Stimulated activated naive CD4-positive, alpha-beta T cell treated with Interleukin-2 at 50 U/mL for 16 hours (primary cell): ENCODE data around the gene CATSPERB.
"Not testable (repeated sequence)": the region's sequence is repeated elsewhere in the genome, so short reads cannot be mapped to it uniquely, and the experiment has no call there.

ENCODE experiments used
- DNase-seq: peaks from one replicate; lab custom pipeline; 2025; lab: John Stamatoyannopoulos, UW

CATSPERB gene

DNA sequence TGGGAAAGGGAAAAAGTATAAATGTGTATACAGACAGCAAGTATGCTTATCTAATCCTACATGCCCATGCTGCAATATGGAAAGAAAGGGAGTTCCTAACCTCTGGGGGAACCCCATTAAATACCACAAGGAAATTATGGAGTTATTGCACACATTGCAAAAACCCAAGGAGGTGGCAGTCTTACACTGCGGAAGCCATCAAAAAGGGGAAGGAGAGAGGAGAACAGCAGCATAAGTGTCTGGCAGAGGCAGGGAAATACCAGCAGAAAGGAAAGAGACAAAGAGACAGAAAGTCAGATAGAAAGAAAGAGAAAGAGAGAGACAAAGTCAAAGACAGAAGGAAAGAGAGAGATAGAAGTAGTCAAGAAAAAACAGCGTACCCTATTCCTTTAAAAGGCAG lies 64.8 kb downstream of the CATSPERB start:
- DNase-seq: not testable (repeated sequence)

DNA sequence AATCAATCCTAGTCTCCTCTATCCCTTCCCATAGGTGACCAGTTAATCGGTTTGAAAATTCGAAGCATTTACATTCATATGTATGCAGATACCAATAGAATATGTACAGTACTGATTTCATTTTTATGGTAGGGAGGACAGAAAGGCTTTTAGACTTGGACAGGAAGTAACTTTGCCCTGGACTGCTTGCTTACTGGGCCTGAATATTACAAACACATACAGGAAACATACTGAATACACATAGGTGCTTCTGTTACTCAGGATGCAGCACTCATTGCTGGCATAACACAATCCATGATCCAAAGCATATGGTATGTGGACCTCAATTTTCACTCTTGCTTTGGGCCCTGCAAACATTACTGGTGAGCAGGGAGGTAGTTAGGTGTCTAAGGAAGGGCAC lies 71.1 kb downstream of the CATSPERB start:
- DNase-seq: no peak

DNA sequence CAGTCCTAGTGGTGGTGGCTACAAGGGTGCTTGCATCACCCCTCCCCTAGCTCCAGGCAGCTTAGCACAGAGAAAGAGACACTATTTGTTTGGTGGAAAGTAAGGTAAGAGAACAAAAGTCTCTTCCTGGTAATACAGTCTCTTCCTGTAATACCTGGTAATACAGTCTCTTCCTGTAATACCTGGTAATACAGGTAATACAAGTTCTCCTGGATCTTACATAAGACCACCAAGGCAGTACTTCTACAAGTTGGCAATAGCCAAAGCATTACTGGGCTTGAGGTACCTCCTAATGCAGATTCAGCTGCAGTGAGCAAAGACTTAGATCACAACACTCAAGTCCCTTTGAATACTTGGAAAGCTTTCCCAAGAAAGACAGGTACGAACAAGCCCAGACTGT lies 77.0 kb downstream of the CATSPERB start:
- no peak for DNase-seq

DNA sequence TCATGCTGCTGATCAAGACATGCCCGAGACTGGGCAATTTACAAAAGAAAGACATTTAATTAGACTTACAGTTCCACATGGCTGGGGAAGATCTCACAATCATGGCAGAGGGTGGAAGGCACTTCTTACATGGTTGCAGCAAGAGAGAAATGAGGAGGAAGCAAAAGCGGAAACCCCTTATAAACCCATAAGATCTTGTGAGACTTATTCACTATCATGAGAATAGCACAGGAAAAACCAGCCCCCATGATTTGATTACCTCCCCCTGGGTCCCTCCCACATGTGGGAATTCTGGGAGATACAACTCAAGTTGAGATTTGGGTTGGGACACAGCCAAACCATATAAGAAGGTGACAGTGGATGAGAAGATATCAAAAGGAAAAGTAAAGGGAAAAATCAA lies 78.4 kb downstream of the CATSPERB start:
- DNase-seq: no peak

DNA sequence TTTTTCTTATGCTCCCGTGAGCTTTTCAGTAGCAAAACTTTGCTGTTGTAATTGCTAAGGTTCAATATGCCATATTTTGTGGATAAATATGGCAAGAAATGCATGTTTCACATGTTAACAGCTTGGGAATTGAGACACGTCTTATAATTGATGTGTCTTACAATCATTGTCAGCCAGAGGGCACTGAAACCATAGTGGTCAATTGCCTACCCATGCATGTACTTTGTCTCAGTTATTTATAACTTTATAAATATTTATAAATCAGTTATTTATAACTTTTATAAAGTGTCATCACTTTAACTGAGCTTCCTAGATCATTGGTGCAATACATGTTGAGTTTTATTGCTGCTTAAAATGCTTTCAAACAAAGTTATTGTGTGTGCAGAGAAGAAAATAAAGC lies 82.0 kb downstream of the CATSPERB start:
- DNase-seq: no peak

DNA sequence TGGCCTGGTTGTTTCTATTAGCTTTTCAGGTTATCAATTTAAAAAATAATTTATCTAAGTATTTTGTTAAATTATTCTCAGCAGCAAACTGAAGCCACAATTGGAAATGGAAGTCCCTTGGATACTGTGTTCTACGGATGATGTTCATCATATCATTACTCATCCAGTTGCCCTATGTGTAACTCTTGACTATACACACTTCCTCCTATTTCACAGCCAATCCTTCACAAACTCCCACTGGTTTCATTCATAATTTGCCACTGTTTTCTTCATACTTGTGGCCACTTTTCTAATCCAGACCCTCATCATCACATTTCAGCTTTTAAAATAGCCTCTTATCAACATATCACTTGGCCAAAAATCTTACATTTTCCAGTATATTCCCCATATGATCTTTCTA lies 84.0 kb downstream of the CATSPERB start:
- DNase-seq: no peak

DNA sequence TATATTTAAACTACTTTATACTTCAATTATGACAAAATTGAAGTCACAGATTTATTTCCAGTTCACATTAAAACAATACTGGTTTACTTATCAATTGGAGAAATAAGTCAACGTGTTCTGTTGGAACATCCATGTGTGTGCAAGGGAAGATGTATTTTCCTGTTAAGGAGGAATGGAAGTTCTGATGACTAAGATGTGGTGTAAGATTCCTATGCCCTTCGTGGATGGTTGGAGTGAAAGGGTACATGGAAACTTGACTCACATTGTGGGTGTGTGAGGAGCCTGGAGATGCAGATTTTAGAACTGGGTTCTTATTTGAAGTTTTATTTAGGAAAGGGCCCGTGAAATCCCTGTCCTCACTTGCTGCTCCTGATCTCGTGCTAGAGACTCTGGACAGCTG lies 95.3 kb downstream of the CATSPERB start:
- no peak for DNase-seq

DNA sequence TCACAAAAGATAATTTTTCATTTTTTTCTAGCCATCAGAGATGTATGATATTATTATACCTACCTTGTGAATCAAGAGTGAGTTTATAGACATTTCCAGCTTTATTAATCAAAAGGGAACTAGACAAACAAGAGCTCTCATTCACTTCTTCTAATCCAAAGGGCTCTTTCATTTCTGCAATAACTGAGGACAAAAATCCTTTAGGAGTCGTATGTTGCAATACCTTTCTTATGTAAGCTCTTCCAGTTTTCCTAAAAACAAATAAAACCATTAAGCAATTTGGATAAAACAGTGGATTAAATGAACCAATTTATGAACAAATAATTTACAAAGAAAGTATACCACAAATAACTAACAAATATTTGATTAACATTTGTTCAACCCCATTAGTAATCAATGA lies 107.1 kb downstream of the CATSPERB start:
- DNase-seq: no peak

DNA sequence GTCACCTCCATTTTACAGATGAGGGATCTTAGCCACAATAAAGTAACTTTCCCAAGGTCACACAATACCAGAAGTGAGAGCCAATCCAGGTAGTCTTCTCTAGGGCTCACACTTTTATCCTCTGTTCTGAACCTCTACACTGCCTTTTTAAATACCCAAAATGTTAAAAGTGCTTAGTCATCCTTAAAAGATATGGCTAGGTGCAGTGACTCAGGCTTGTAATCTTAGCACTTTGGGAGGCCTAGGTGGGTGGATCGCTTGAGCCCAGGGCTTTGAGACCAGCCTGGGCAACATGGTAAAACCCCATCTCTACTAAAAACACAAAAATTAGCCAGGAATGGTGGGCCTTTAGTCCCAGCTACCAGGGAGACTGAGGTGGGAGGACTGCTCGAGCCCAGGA lies 117.7 kb downstream of the CATSPERB start:
- no peak for DNase-seq

DNA sequence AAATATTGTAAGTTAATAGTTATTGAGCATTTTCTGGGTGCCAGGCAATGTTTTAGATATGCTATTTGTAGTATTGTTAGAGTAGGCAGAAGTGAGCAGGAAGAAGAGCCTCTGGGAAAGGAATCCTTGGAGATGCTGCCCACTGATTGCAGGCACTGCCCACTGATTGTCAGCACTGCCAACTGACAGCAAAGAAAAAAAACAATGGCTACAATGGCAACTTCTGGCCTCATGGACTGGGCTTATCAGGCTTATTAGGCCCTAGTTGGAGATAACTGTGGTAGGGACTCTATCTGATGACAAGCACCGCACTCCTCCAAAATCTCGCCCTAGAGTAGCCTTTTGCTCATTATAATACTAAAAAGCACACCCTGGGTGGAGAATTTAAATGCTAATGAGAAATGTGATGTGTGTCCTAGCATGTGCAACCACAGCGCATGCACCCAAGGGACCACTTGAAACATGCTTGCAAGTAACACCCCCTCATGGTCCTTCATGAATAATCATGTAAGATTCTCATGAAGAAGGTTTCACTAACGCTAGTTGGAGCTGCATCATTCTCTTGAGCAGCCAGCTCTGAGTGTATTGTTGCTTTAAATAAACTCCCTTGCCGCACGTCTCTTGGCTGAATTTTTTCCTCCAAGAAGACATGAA lies 118.3 kb downstream of the CATSPERB start:
- DNase-seq: no peak

DNA sequence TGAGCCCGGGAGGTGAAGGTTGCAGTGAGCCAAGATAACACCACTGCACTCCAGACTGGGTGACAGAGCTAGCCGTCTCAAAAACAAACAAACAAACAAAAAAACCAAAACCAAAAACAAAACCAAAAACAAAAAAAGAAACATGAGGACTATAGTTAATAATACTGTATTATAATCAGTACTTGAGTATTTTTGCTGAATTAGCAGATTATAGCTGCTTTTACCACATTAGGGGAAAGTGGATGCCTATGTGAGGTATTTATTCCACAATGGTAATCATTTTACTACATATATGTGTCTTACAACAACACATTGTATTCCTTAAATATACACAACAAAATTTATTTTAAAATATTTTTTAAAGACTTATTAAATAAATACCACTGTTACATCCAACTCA lies 120.4 kb downstream of the CATSPERB start:
- no peak for DNase-seq

DNA sequence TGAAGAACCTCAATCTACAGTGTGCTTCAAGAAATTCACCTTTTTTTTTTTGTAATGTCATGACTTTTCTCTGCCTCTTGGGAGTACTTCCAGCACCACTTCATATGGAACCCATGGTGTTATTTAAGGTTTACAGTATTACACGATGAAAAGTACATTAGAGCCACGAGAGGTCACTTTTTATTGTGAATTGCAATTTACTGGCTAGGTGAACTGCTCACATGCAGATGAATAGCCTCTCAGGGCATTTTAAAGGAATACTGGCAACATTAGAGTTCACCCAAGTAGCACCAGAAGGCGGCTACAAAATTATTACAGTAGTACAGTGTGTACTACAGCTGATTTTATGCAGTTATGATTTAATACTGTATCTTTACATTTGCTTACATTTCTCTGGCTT lies 122.7 kb downstream of the CATSPERB start:
- DNase-seq: no peak

DNA sequence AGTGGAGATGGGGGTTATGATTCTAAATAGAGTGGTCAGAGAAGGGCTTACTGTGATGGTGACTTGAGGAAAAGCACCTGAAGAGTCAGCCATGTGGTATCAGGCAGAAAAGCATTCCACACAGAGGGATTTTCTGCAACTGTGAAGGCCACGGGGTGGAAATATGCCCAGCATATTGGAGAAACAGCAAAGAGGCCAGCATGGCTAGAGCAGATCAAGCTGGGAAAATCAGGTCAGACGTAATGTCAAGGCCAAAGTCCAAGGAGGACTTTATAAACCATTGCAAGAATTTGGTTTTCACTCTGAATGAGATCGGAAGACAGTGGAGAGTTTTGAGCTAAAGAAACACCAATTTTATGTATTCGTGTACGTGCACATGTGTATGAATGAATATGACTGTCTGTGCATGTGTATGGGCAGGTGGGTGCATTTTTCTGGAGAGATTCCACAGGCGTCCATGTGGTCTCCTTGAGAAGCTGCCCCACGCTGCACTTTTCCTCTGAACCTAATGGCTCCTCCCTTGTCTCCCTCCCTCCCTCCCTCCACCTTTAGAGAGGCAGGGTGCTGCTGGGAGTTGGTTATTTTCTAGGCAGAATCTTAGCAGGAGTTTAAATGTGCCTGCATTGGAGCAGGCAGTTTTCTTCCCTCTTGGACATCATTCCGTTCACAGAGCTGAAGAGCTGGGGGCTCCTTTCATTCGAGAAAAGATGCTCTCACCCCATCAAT lies 124.4 kb downstream of the CATSPERB start:
- no peak for DNase-seq

DNA sequence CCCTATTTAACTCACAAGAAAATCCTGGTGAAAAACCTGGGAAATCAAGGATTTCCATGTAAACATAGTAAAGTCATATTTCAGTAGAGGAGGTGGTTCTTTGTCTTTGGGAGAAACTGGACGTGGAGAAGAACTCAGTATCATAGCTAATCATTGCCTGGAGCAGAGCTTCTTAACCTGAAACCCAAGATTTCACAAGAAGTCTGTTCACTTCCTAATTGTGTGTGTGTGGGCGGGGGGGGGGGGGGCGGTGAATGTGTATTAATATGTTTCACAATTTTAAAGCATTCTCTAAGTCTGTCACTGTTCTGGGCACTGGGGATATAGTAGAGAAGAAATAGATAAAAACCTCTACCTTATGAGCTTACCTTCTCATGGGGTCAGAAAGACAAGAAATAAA lies 125.0 kb downstream of the CATSPERB start:
- no peak for DNase-seq

DNA sequence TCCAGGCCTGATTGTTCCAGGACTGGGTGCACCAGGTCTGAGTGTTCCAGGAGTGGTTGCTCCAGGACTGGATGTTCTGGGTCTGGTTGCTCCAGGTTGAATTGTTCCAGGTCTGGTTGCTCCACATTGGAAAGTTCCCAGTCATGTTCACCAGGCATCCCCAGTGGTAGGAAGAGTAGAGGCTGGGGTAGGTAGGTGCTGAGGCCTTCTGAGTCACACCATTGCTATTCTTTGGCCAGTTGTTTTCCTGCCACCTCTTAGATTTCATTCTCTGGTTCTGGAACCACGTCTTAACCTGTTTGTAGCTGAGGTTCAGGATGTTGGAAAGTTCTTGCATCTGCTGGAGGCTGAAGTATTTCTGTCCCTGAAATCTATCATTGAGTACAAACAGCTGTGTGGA lies 127.3 kb downstream of the CATSPERB start:
- DNase-seq: not testable (repeated sequence)

DNA sequence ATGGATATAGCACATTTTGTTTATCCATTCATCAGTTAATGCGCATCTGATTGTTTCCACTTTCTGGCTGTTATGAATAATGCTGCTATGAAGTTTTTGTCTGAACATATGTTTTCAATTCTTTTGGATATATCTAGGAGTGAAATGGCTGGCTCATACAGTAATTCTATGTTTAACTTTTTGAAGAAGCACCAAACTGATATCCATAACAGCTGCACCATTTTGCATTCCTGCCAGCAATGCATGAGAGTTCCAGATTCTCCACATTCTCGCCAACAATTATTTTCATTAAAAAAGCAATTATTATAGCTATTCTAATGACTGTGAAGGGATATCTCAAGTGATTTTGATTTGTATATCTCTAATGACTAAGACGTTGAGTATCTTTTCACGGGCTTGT lies 131.9 kb downstream of the CATSPERB start:
- DNase-seq: no peak

DNA sequence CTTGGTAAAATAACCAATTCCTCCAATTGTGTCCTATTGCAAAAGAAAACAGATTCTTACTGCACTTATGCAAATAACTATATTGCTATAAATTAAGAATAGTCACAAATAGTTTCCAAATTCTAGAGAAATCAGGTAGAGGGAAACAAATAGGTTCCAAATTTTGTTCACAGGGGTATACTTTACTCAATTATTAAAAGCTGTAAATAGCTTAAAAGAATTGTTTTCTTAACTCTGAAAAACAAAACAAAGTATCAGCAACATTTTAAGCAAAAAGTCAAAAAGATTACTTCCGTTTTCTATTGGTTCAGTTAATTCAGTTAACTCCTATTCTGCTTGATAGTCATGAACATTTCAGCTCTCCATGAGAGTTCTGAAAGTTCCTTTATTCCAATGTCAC lies 136.2 kb downstream of the CATSPERB start:
- no peak for DNase-seq

DNA sequence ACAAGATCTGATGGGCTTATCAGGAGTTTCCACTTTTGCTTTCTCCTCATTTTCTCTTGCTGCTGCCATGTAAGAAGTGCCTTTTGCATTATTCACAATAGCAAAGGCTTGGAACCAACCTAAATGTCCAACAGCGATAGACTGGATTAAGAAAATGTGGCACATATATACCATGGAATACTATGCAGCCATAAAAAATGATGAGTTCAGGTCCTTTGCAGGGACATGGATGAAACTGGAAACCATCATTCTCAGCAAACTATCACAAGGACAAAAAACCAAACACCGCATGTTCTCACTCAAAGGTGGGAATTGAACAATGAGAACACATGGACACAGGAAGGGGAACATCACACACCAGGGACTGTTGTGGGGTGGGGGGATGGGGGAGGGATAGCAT lies 137.9 kb downstream of the CATSPERB start:
- not testable (repeated sequence) for DNase-seq

DNA sequence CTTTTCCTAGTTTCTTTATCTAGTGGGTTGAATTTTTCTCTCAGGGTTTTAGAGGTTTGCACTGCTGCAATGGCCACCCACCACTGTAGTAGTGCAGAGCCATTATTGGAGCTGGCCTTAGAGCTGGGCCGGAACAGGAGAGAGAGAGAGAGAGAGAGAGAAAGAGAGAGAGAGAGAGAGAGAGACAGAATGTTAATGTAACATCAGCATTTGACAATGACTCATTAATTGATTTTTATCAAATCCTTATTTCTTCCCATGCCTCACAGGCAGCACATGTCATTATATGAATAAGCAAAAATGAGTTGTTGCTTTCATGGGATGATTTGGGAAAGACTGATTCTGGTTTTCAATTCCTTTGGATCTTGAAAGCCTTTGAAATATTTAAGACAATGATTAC lies 145.5 kb downstream of the CATSPERB start:
- no peak for DNase-seq

DNA sequence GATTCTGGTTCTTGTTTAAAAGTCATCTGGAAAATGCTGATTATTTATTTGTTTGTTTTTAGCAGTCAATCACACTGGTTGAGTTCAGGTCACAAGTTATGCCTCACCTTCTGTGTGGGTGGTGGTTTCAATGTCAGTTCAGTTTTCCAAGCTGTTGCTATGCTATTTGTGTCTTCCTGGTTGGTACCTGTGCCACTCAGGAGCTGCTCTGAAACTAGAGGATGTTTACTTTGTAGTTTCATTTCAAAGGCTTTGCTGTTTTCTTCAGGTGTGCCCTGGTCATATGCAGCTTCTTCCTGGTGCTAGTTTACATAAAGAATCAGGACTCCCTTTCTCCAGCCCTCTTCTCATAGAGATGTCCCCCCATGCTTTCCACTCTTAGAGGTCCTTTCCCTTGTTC lies 146.0 kb downstream of the CATSPERB start:
- no peak for DNase-seq

DNA sequence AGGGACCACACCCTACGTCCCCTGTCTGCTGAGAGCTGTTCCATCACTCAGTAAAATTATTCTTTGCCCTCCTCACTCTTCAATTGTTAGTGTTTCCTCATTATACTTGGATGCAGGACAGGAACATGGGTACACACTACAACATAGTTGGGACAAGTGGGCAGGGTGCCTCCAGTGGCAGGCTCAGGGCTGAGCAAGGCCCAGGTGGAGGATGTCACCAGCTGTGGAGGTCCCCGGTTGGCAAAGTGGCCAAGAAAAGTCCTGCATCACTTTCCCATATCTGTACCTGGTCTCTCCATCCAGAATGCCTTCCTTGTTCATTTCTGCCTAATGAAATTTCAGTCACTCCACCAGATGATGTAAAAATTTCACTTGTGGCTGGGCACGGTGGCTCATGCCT lies 149.1 kb downstream of the CATSPERB start:
- DNase-seq: no peak

DNA sequence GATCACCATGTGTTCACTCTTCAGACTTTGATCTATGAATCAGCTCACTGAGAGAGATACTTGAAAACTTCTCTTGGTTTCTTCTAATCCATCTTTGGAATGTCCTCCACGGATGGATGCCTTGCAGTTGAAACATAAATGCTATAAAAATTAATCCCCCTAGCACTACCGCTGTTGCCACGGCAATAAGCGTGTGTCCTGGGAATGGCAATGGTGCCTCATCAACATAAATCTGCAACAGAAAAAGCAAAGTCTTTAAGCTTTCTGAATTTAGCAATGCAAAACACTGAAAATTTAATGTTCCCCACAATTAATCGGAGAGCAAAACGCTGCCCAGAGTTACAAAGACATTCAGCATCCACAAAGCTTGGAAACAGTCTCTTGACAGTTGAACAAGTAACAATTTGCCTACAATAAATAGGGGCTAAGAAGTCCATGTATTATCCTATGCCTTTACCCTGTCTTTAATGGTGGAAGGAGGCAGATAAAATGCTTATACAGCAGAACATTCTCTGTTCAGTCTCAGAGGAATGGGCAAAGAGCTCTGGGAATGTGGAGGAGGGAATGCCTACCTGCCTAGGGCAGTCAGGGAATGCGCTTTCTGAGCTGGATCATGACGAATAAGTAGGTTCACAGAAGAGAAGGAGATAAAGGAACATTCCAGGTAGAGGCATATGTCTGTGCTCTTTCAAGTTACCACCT lies 150.9 kb downstream of the CATSPERB start:
- DNase-seq: no peak

DNA sequence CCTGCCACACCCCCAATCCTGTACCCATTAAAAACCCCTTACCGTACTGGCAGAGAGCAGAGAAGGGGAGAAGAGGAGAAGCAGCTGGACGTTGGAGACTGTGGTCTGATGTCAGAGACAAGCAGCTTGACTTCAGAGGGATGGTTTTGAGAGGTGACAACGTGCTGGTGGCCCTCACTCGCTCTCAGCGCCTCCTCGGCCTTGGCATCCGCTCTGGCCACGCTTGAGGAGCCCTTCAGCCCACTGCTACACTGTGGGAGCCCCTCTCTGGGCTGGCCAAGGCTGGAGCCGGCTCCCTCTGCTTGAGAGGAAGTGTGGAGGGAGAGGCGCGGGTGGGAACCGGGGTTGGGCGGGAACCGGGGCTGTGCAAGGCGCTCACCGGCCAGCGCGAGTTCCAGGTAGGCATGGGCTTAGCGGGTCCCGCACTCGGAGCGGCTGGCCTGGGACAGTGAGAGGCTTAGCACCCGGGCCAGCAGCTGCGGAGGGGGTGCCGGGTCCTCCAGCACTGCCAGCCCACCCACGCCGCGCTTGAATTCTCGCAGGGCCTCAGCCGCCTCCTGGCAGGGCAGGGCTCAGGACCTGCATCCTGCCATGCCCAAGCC lies 154.2 kb downstream of the CATSPERB start:
- no peak for DNase-seq
